ENCODE data around the gene OR7C1. TPM values are rescaled to one million over a fixed set of nuclear protein-coding genes. Genes with fewer than 3 reads are reported as not detected.
"Not testable (repeated sequence)": the region's sequence is repeated elsewhere in the genome, so short reads cannot be mapped to it uniquely, and the experiment has no call there.

The OR7C1 gene
- total RNA-seq, 1 experiment from 2014 or later: not detected

DNA sequence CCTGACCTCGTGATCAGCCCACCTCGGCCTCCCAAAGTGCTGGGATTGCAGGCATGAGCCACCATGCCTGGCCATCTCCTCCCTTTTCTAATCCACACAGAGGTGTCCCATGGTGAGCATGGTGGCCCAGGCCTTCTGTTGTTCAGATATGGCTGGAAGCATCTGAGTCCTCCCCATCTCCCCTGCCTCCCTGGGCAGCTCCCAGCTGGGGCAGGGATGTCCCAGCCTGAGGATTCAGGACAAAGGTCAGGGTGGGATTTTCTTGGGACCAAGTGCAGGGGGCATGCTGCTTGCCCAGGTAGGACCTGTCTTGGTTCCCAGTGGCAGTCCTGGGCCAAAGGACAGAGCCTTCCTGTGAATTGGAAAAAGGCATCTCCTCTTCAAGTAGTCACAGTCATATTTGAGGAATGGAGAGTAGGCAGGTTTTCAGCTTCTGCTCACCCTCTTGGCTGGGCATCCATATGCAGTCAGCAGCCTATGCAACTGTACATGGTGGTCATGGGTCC, 67.5 kb downstream of the OR7C1 start:
- DNase-seq (ENCODE audit: low spot score): no peak

DNA sequence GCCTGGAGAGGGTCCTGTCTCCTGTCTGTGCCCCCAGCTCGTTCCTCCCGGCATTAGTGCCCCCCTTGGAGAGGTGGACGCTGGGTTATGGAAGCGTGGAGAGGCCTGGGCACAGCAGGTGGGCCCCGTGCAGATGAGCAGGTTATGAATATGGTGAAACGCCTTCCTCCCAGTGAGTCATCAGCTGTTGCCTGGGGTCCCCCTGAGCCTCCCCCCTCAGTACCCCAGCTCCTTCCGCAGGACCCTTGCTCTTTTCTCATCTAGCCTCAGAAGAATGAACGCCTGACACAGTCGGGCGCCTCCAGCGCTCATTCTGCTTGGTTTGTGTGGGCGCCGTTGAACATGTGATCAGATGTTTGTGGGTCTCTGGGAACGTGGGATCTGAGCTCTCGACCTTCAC, 69.1 kb downstream of the OR7C1 start:
- not testable (repeated sequence) for DNase-seq (ENCODE audit: low spot score)

- not testable (repeated sequence) for DNase-seq (ENCODE audit: low spot score)
These were observed 69.6 kb downstream of the OR7C1 start for GRCh38 chr19:14765403-14765802.

- DNase-seq (ENCODE audit: low spot score): no peak
These were observed 70.6 kb downstream of the OR7C1 start for GRCh38 chr19:14764401-14764800.

DNA sequence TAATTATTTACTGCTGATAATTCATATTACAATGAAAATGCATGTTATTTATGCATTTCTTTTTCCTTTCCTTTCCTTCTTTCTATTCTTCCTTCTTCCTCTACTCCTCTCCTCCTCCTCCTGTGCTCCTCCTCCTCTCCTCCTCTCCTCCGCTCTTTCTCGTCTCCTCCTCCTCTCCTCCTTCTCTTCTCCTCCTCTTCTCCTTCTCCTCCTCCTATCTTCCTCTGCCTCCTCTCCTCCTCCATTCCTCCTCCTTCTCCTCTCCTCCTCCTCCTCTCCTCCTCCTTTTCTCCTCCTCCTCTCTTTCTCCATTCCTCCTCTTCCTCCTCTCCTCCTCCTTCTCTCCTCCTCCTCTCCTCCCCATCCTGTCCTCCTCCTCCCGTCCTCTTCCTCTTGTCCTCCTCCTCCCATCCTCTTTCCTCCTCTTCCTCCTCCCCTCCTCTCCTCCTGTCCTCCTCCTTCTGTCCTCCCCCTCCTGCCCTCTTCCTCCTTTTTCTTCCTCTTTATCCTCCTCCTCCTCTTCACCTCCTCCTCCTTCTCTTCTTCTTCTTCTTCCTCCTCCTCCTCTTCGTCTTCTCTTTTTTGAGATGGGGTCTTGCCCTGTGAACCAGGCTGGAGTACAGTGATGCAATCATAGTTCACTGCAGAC, 71.4 kb downstream of the OR7C1 start:
- DNase-seq (ENCODE audit: low spot score): no peak

DNA sequence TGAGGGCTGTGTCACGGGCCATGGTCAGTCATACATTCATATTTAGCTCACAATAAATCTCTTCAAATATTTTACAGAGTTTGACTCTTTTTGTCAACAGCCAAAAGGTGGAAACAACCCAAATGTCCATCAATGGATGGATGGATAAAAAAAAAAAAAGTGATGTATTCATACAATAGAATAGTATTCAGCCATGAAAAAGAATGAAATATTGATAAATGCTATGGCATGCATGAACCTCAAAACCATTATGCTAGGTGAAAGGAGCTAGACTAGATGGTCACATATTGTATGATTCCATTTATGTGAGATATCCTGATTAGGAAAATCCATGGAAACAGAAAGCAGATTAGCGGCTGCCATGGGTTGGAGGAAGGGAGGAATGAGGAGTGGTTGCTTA, 72.9 kb downstream of the OR7C1 start:
- no peak for DNase-seq (ENCODE audit: low spot score)

- no peak for DNase-seq (ENCODE audit: low spot score)
These were observed 73.4 kb downstream of the OR7C1 start for GRCh38 chr19:14761607-14762006.

- no peak for DNase-seq (ENCODE audit: low spot score)
These were observed 76.2 kb downstream of the OR7C1 start for GRCh38 chr19:14758816-14759215.

- no peak for DNase-seq (ENCODE audit: low spot score)
These were observed 86.4 kb downstream of the OR7C1 start for GRCh38 chr19:14748601-14749000.

Small RNA genes within 50 kb of the gene (small RNA-seq; reads per million reads assigned to genes)
- 0.22 reads per million for gene AC005255.1

Other genes starting within 250 kb of the OR7C1 start
- not detected in 2 replicates for gene ADGRE3, start 160.3 kb downstream of the OR7C1 start, total RNA-seq (2014; rRNA removed; shearing (Covaris generic))
- gene ZNF333, start 145.1 kb downstream of the OR7C1 start, total RNA-seq (2014; rRNA removed; shearing (Covaris generic)): 2.3 and 2.6 TPM in 2 replicates
- not detected in 2 replicates for gene ADGRE2, start 56.6 kb downstream of the OR7C1 start, total RNA-seq (2014; rRNA removed; shearing (Covaris generic))
- gene OR7A5, start within 50 bp of the OR7C1 start, total RNA-seq (2014; rRNA removed; shearing (Covaris generic)): not detected in 2 replicates
- gene OR7A10, start 13.7 kb upstream of the OR7C1 start, total RNA-seq (2014; rRNA removed; shearing (Covaris generic)): not detected in 2 replicates
- not detected in 2 replicates for gene OR7A17, start 50.9 kb upstream of the OR7C1 start, total RNA-seq (2014; rRNA removed; shearing (Covaris generic))
- not detected in 2 replicates for gene OR7C2, start 106.3 kb upstream of the OR7C1 start, total RNA-seq (2014; rRNA removed; shearing (Covaris generic))
- not detected in 2 replicates for gene SLC1A6, start 144.7 kb upstream of the OR7C1 start, total RNA-seq (2014; rRNA removed; shearing (Covaris generic))
- gene CASP14, start 214.3 kb upstream of the OR7C1 start, total RNA-seq (2014; rRNA removed; shearing (Covaris generic)): not detected in 2 replicates
- gene OR1I1, start 247.0 kb upstream of the OR7C1 start, total RNA-seq (2014; rRNA removed; shearing (Covaris generic)): not detected in 2 replicates

All from HT-29 (cell line).